ENCODE measurements around the gene SMIM12. TPM values are rescaled to one million over a fixed set of nuclear protein-coding genes. Genes with fewer than 3 reads are reported as not detected.

The SMIM12 gene
- polyA plus RNA-seq, 2 of the 4 experiments (the other 2 are of a cell fraction) = 35.8 to 37.5 TPM

- Histone ChIP-seq H3K4me1 (no peaks in the 10 kb centered on the region), H3K4me2 (no peak overlapping the region), H3K4me3 (no peak overlapping the region), H3K27ac (no peak overlapping the region), H3K9me3 (no peaks in the 10 kb centered on the region)
- 48% methylated on average over 5 of the region's 5 CpGs for WGBS (ENCODE audit: missing lambda C conversion rate)
- no peak for FAIRE-seq
- ChIA-PET CTCF (interaction anchor here (0.9 to 1.6 kb wide), 2 partner anchors 19 to 47 kb away, joined by 3 to 6 read pairs; no protein-coding TSS in a partner anchor), POLR2A (interaction anchor here (0.6 kb wide), 1 partner anchor 14 kb away, joined by 3 read pairs; no protein-coding TSS in a partner anchor)
- ATAC-seq = no peak
- DNase-seq (ENCODE audit: low read depth in 1 of 2, low spot score in 1 of 2) = no peak
- TF ChIP-seq REST (IDR thresholded peaks at IDR 0.05) (peak; percentile 90), FOSB (CRISPR knock-in tag; IDR thresholded peaks at IDR 0.05) (no peak)
These were observed 48.0 kb upstream of the SMIM12 start for GRCh38 chr1:34907487-34908090.

- Histone ChIP-seq H3K4me1 (no peaks in the 10 kb centered on the region), H3K9me3 (no peaks in the 10 kb centered on the region), H3K27ac (no peak overlapping the region), H3K4me2 (no peak overlapping the region), H3K4me3 (no peak overlapping the region)
- ATAC-seq (no peak), DNase-seq (ENCODE audit: low read depth in 1 of 2, low spot score in 1 of 2) (no peak), FAIRE-seq (no peak)
- POLR2A ChIA-PET = no interaction called here
- WGBS (ENCODE audit: missing lambda C conversion rate) = 4% methylated on average over 4 of the region's 4 CpGs
- TF ChIP-seq CBX8 (IDR thresholded peaks at IDR 0.05) (no peak), GATA3 (IDR thresholded peaks at IDR 0.05; ENCODE audit: borderline replicate concordance) (no peak), JUNB (IDR thresholded peaks at IDR 0.05) (no peak), HMGXB4 (CRISPR knock-in tag; IDR thresholded peaks at IDR 0.05; ENCODE audit: borderline replicate concordance) (no peak), CBX2 (IDR thresholded peaks at IDR 0.05; ENCODE audit: borderline replicate concordance, low read depth) (no peak), POLR2AphosphoS2 (conservative IDR thresholded peaks at IDR 0.05; ENCODE audit: low read length) (no peak), JUN (IDR thresholded peaks at IDR 0.05) (no peak), FOXS1 (CRISPR knock-in tag; IDR thresholded peaks at IDR 0.05) (no peak), HES2 (IDR thresholded peaks at IDR 0.05) (no peak), ZNF302 (CRISPR knock-in tag; IDR thresholded peaks at IDR 0.05) (no peak), CEBPB (IDR thresholded peaks at IDR 0.05) (no peak), ZFP36 (IDR thresholded peaks at IDR 0.05; ENCODE audit: borderline replicate concordance, partially characterized antibody) (no peak), PBX3 (IDR thresholded peaks at IDR 0.05) (no peak), ZC3H11A (IDR thresholded peaks at IDR 0.05) (no peak), MYC (IDR thresholded peaks at IDR 0.05; ENCODE audit: borderline replicate concordance, low read length) (no peak)
- CTCF ChIA-PET = interaction anchor here (0.9 to 1.6 kb wide), 2 partner anchors 19 to 47 kb away, joined by 3 to 6 read pairs; no protein-coding TSS in a partner anchor
These were observed 47.2 kb upstream of the SMIM12 start for GRCh38 chr1:34906756-34907155.
